Measurements from ENCODE around the gene OLIG3. TPM values are rescaled to one million over a fixed set of nuclear protein-coding genes. Genes with fewer than 3 reads are reported as not detected.
A peak's percentile ranks its signal among the peaks of the same experiment; 100 is the strongest.

The OLIG3 gene
- polyA plus RNA-seq, 3 donors from 2014 or later = not detected

- H3K9me3 Mint-ChIP-seq = peaks cover 0 to 9% (median 0%) of the 10 kb centered on the region in 6 donors
- DNase-seq = no peak
- H3K27ac Mint-ChIP-seq = no peak overlapping the region
- H3K4me3 Mint-ChIP-seq = peak overlapping the region; percentile 1 to 47 (median 28)
- peaks cover 53 to 67% of the 10 kb centered on the region in 2 donors for H3K4me1 Mint-ChIP-seq
- H3K36me3 Mint-ChIP-seq = peaks cover 0 to 6% (median 0%) of the 10 kb centered on the region in 3 donors
- peaks cover 51 to 77% (median 73%) of the 10 kb centered on the region in 3 donors for H3K27me3 Mint-ChIP-seq (ENCODE audit: low read depth in 3 of 3)
These were observed 1.6 kb downstream of the OLIG3 start for GRCh38 chr6:137492289-137493217.

DNA sequence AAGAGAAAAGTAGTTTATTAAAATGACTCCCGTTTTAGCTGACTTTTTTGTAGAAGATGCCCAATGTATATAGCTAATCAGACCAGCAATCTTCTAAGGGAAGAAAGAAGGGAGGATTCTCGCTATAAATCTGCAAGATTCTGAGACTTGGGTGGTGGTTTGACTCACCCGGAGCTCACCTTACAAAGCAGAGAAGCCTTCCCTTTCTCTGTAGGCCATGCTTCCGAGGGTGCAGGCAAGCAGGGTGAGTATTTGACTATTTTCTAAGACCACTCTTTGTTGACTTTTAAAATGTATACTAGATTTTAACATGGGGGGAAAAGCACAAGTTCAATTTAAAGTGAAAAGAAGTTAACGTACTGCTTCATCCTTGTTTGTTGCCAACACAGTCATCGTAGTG, 2.7 kb downstream of the OLIG3 start:
- Mint-ChIP-seq H3K27ac (no peak overlapping the region), H3K4me3 (no peak overlapping the region), H3K36me3 (peaks cover 0 to 6% (median 0%) of the 10 kb centered on the region in 3 donors), H3K4me1 (peaks cover 50 to 72% of the 10 kb centered on the region in 2 donors), H3K27me3 (ENCODE audit: low read depth in 3 of 3) (peaks cover 53 to 79% (median 75%) of the 10 kb centered on the region in 3 donors), H3K9me3 (peaks cover 0 to 9% (median under 1%) of the 10 kb centered on the region in 6 donors)
- no peak for DNase-seq

DNA sequence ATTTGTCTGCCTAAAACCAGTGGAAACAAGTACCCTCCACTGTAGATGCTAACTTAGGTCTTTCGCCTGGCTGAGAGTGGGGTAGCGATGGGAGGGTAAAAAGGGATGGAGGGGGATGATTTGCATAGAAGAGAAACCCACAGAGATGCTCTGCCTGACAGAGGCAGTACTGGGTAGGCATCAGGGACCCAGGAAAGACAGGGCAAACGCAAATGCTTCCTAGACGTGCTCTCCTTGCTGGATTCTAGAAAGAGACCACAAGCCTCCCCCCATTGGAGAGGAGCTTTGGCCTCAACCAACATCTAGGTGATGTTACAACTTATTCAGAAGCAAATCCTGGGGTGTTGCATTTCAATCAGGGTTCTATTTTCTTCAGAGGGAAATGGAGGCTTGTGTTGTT, 3.2 kb downstream of the OLIG3 start:
- Mint-ChIP-seq H3K4me1 (peaks cover 45 to 67% of the 10 kb centered on the region in 2 donors), H3K27ac (no peak overlapping the region)

GRCh38 chr6:137490006-137490905, 3.9 kb downstream of the OLIG3 start:
- Mint-ChIP-seq H3K27ac (no peak overlapping the region), H3K4me1 (peaks cover 40 to 61% of the 10 kb centered on the region in 2 donors)
- DNase-seq = no peak

More for the DNA sequence above, 3.2 kb downstream of the OLIG3 start:
- Mint-ChIP-seq H3K9me3 (peaks cover 0 to 9% (median under 1%) of the 10 kb centered on the region in 6 donors), H3K36me3 (peaks cover 0 to 6% (median 0%) of the 10 kb centered on the region in 3 donors), H3K4me3 (peak overlapping the region in 1 of 5 donors; percentile 40), H3K27me3 (ENCODE audit: low read depth in 3 of 3) (peaks cover 52 to 76% (median 71%) of the 10 kb centered on the region in 3 donors)
- no peak for DNase-seq

GRCh38 chr6:137489046-137490005, 4.9 kb downstream of the OLIG3 start:
- peak overlapping the region in 4 of 5 donors; percentile 16 to 65 (median 32) for H3K4me3 Mint-ChIP-seq
- peaks cover 44 to 66% (median 65%) of the 10 kb centered on the region in 3 donors for H3K27me3 Mint-ChIP-seq (ENCODE audit: low read depth in 3 of 3)
- H3K27ac Mint-ChIP-seq = no peak overlapping the region
- H3K4me1 Mint-ChIP-seq = peaks cover 32 to 52% of the 10 kb centered on the region in 2 donors
- peaks cover 0 to 8% (median under 1%) of the 10 kb centered on the region in 6 donors for H3K9me3 Mint-ChIP-seq
- H3K36me3 Mint-ChIP-seq = peaks cover 0 to 6% (median 0%) of the 10 kb centered on the region in 3 donors
- no peak for DNase-seq

More at GRCh38 chr6:137490006-137490905, 3.9 kb downstream of the OLIG3 start:
- Mint-ChIP-seq H3K4me3 (peak overlapping the region in 3 of 5 donors; percentile 5 to 65 (median 14)), H3K9me3 (peaks cover 0 to 9% (median under 1%) of the 10 kb centered on the region in 6 donors), H3K36me3 (peaks cover 0 to 6% (median 0%) of the 10 kb centered on the region in 3 donors), H3K27me3 (ENCODE audit: low read depth in 3 of 3) (peaks cover 47 to 72% (median 68%) of the 10 kb centered on the region in 3 donors)

GRCh38 chr6:137488150-137489045, 5.8 kb downstream of the OLIG3 start:
- DNase-seq = no peak
- H3K36me3 Mint-ChIP-seq = peaks cover 0 to 6% (median 0%) of the 10 kb centered on the region in 3 donors
- no peak overlapping the region for H3K27ac Mint-ChIP-seq
- peaks cover 24 to 44% of the 10 kb centered on the region in 2 donors for H3K4me1 Mint-ChIP-seq
- H3K27me3 Mint-ChIP-seq (ENCODE audit: low read depth in 3 of 3) = peaks cover 45 to 61% (median 58%) of the 10 kb centered on the region in 3 donors
- H3K4me3 Mint-ChIP-seq = peak overlapping the region in 4 of 5 donors; percentile 2 to 67 (median 54)
- H3K9me3 Mint-ChIP-seq = peaks cover 0 to 13% (median 0%) of the 10 kb centered on the region in 6 donors

DNA sequence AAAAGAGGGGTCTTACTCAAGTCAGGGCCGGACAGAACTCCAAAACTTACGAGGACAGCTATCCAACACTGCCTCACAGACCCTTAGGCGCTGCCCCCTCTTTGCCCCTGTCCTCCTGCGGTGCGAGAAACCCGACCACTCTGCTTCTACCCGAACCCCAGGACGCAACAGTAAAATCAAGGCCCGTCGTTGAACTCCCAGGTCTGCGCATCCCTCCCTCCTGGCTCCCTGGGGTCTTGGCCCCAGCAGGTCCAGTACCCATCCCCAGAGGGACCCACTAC, 6.4 kb downstream of the OLIG3 start:
- H3K4me3 Mint-ChIP-seq = no peak overlapping the region

DNA sequence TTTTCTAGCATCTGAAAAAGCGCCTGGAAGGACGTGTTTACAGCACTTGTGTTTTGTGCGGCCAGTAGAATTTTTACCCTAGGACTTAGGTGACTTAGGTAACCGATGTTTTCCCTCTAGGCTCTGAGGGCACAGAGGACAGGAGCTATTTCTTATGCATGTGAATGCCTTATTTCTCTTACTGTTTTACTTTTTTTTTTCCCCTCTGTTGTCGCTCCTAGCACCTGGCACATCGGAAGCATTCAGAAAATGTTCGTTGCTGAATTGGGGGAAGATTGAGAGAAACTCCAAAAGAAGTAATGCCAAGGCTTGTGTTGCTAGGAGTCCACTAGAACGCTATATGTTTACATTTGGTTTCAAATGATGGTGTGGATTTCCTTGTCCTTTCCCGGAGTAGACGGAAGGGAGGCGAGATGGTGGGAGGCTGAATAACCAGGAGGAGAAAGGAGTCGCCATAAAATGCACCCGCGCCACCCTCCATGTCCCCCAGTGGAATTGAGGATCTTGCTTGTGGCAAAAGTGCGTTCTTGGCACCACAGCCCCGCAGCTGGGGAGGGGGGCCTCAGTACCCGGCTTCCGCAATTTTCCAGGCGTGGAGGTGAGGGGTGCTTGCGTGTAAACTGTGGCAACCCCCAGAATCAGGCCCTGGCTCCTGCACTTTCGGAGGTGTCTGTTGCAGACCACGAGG, 6.9 kb downstream of the OLIG3 start:
- Mint-ChIP-seq H3K27ac (no peak overlapping the region), H3K4me1 (peaks cover 16 to 36% of the 10 kb centered on the region in 2 donors), H3K27me3 (ENCODE audit: low read depth in 3 of 3) (peaks cover 41 to 57% (median 48%) of the 10 kb centered on the region in 3 donors)

More for the DNA sequence above, 6.4 kb downstream of the OLIG3 start:
- Mint-ChIP-seq H3K4me1 (peaks cover 20 to 41% of the 10 kb centered on the region in 2 donors), H3K36me3 (peaks cover 0 to 6% (median 0%) of the 10 kb centered on the region in 3 donors), H3K9me3 (peaks cover 0 to 13% (median 0%) of the 10 kb centered on the region in 6 donors), H3K27me3 (ENCODE audit: low read depth in 3 of 3) (peaks cover 45 to 62% (median 53%) of the 10 kb centered on the region in 3 donors), H3K27ac (no peak overlapping the region)
- no peak for DNase-seq

GRCh38 chr6:137486416-137486815, 7.8 kb downstream of the OLIG3 start:
- peaks cover 0 to 13% (median 0%) of the 10 kb centered on the region in 6 donors for H3K9me3 Mint-ChIP-seq
- peaks cover 16 to 27% of the 10 kb centered on the region in 2 donors for H3K4me1 Mint-ChIP-seq
- no peak for DNase-seq
- peaks cover 32 to 51% (median 44%) of the 10 kb centered on the region in 3 donors for H3K27me3 Mint-ChIP-seq (ENCODE audit: low read depth in 3 of 3)
- H3K36me3 Mint-ChIP-seq = no peaks in the 10 kb centered on the region
- no peak overlapping the region for H3K4me3 Mint-ChIP-seq
- H3K27ac Mint-ChIP-seq = no peak overlapping the region

More for the DNA sequence above, 6.9 kb downstream of the OLIG3 start:
- Mint-ChIP-seq H3K36me3 (peaks cover 0 to 1% (median 0%) of the 10 kb centered on the region in 3 donors), H3K4me3 (peak overlapping the region in 2 of 5 donors; percentile 36 to 54), H3K9me3 (peaks cover 0 to 13% (median 0%) of the 10 kb centered on the region in 6 donors)
- DNase-seq = no peak

DNA sequence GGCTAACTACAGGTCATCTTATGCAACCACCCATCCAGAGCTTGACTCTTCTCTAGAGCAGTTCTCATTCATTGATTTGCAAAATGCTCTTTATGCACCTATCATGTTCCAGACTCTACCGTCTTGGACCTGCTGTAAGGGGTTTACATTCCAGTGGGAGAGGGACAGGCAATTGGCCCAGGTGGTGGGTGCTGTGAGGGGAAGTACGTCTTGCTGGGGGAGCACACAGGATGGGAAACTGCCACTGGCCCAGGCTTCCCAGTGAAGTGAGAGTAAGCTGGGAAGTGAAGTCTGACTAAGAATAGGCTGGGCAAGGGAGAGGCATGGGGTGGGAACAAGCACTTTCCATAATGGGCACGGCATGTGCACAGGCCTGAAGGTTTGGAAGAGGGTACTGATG, 13.8 kb downstream of the OLIG3 start:
- peaks cover 0 to 8% (median 0%) of the 10 kb centered on the region in 6 donors for H3K9me3 Mint-ChIP-seq
- no peaks in the 10 kb centered on the region for H3K36me3 Mint-ChIP-seq
- DNase-seq = no peak
- H3K27me3 Mint-ChIP-seq (ENCODE audit: low read depth in 3 of 3) = peaks cover 10 to 18% (median 15%) of the 10 kb centered on the region in 3 donors
- H3K4me1 Mint-ChIP-seq = no peaks in the 10 kb centered on the region
- H3K4me3 Mint-ChIP-seq = no peak overlapping the region
- no peak overlapping the region for H3K27ac Mint-ChIP-seq

- H3K27me3 Mint-ChIP-seq (ENCODE audit: low read depth in 3 of 3) = peaks cover 4 to 11% (median 11%) of the 10 kb centered on the region in 3 donors
- no peak overlapping the region for H3K4me3 Mint-ChIP-seq
- no peaks in the 10 kb centered on the region for H3K9me3 Mint-ChIP-seq
- no peak for DNase-seq
- no peak overlapping the region for H3K27ac Mint-ChIP-seq
- no peaks in the 10 kb centered on the region for H3K4me1 Mint-ChIP-seq
- no peaks in the 10 kb centered on the region for H3K36me3 Mint-ChIP-seq
These were observed 19.1 kb downstream of the OLIG3 start for GRCh38 chr6:137475103-137475502.

Data from immature natural killer cell (primary cell).